ENCODE data around the gene RAB11A. TPM values are rescaled to one million over a fixed set of nuclear protein-coding genes. Genes with fewer than 3 reads are reported as not detected.

RAB11A gene
- total RNA-seq, 1 donor from 2014 or later = 247 TPM

DNA sequence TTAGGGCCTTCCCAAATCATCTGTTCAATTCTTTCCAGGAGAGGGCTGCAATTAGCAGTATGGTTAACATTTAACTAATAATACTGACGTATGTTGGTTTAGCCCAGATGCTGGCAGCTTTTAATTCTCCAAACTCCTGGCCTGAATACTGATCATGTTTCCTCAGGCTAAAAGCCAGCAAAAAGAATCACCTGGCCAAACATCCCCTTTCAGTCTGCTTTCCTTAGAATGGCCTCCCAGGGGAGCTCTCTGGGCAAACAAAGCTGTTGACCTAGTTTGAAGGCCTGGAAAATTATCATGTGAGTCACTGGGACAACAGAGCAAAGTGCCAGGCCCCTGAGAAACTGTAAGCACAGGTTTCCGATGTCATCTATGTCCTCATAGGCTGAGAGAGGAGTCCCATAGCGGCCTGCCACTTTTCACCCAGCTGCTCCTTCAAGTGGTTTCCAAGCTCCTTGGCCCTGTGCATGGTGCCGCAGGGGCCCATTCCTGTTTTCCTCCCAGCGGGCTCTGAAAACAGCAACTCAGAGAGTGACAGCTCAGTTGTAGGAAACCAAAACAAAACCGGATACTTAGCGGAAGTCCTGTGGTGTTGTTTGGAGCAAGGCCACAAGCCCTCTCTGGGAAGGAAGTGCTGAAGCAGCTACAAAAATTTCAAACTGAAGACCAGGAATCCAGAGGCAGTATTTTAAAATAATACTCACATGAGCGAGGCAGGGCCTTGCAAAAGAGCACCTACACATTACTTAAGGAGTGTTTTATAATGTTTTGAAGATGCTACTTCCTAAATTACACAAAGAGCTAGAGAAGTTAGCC lies 36.5 kb upstream of the RAB11A start:
- no peaks in the 10 kb centered on the region for H3K9me3 ChIP-seq (ENCODE audit: insufficient read depth, low read depth, low read length)
- TF ChIP-seq, protein P1, sequence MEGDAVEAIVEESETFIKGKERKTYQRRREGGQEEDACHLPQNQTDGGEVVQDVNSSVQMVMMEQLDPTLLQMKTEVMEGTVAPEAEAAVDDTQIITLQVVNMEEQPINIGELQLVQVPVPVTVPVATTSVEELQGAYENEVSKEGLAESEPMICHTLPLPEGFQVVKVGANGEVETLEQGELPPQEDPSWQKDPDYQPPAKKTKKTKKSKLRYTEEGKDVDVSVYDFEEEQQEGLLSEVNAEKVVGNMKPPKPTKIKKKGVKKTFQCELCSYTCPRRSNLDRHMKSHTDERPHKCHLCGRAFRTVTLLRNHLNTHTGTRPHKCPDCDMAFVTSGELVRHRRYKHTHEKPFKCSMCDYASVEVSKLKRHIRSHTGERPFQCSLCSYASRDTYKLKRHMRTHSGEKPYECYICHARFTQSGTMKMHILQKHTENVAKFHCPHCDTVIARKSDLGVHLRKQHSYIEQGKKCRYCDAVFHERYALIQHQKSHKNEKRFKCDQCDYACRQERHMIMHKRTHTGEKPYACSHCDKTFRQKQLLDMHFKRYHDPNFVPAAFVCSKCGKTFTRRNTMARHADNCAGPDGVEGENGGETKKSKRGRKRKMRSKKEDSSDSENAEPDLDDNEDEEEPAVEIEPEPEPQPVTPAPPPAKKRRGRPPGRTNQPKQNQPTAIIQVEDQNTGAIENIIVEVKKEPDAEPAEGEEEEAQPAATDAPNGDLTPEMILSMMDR (IDR thresholded peaks at IDR 0.05; ENCODE audit: insufficient read depth, low read depth, low read length) = no peak
- TF ChIP-seq EZH2 (IDR thresholded peaks at IDR 0.05; ENCODE audit: insufficient read depth, low read length) = no peak
- H4K20me1 ChIP-seq (ENCODE audit: insufficient read depth, low read length) = no peaks in the 10 kb centered on the region
- H3K9me3 Mint-ChIP-seq (ENCODE audit: unreplicated experiment) = no peaks in the 10 kb centered on the region
- H3K4me3 ChIP-seq (ENCODE audit: insufficient read depth, low read depth, low read length) = peak overlapping the region; percentile 45
- H2AFZ ChIP-seq (ENCODE audit: low read depth, low read length) = peak overlapping the region; percentile 69
- peaks cover 17% of the 10 kb centered on the region for H3K4me1 ChIP-seq (ENCODE audit: insufficient read depth, low read length)
- H3K27me3 ChIP-seq (ENCODE audit: insufficient read depth, low read length) = no peaks in the 10 kb centered on the region
- DNase-seq (ENCODE audit: low read depth) (peak; percentile 89), FAIRE-seq (peak; percentile 20)
- peak overlapping the region; percentile 52 for H3K9ac ChIP-seq (ENCODE audit: low read length)
- peak overlapping the region; percentile 58 for H3K27ac ChIP-seq (ENCODE audit: low read depth, low read length)
- H3K27me3 Mint-ChIP-seq (ENCODE audit: low read depth, unreplicated experiment) = no peaks in the 10 kb centered on the region
- H3K36me3 Mint-ChIP-seq (ENCODE audit: low read depth, unreplicated experiment) = no peaks in the 10 kb centered on the region
- H3K27ac Mint-ChIP-seq (ENCODE audit: unreplicated experiment) = peak overlapping the region; percentile 83
- H3K4me2 ChIP-seq (ENCODE audit: low read length) = peak overlapping the region; percentile 81
- no peak overlapping the region for H3K4me3 Mint-ChIP-seq (ENCODE audit: unreplicated experiment)
- H3K4me1 Mint-ChIP-seq (ENCODE audit: low read depth, unreplicated experiment) = peaks cover 11% of the 10 kb centered on the region
- no peaks in the 10 kb centered on the region for H3K36me3 ChIP-seq (ENCODE audit: insufficient read depth, low read length)
- H3K79me2 ChIP-seq (ENCODE audit: insufficient read depth, low read length) = no peaks in the 10 kb centered on the region

DNA sequence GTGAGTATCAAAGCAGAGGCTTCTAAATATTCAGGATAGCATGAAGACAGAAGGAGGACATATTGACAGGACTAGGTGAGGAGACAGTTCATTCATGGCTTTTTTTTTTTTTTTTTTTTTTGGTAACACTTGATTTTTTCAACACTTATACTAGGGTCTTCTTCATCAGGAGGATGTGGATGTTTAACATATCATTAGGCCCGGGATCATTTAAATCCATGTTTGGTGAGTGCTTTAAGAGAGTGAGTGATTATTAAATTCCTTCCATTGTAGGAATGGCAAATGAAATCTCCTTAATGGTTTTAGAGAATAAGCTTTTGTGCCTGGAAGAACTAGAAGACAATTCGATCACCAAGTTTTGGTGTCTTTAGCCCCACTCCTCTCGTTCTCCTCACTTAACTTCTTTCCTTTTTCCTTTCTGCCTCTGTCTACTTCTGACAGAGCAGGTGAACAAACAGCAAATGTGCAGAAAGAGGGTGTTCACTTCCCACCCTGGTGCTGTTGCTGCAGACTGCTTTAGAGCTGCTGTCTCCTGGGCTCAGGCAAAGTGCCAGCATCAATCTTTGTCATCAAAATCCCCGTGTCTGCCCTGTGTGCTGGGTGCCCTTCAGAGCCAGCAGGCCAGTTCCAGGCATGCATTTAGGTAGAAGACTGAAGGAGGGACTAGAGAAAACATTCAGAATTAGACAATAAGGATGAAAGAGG lies 35.6 kb upstream of the RAB11A start:
- Mint-ChIP-seq H3K9me3 (ENCODE audit: unreplicated experiment) (no peaks in the 10 kb centered on the region), H3K27me3 (ENCODE audit: low read depth, unreplicated experiment) (no peaks in the 10 kb centered on the region), H3K27ac (ENCODE audit: unreplicated experiment) (peak overlapping the region; percentile 49), H3K36me3 (ENCODE audit: low read depth, unreplicated experiment) (no peaks in the 10 kb centered on the region), H3K4me3 (ENCODE audit: unreplicated experiment) (no peak overlapping the region), H3K4me1 (ENCODE audit: low read depth, unreplicated experiment) (peaks cover 11% of the 10 kb centered on the region)
- peaks cover 17% of the 10 kb centered on the region for H3K4me1 ChIP-seq (ENCODE audit: insufficient read depth, low read length)
- H3K4me3 ChIP-seq (ENCODE audit: insufficient read depth, low read depth, low read length) = no peak overlapping the region
- peak overlapping the region; percentile 81 for H3K4me2 ChIP-seq (ENCODE audit: low read length)
- no peaks in the 10 kb centered on the region for H4K20me1 ChIP-seq (ENCODE audit: insufficient read depth, low read length)
- H3K9me3 ChIP-seq (ENCODE audit: insufficient read depth, low read depth, low read length) = no peaks in the 10 kb centered on the region
- H3K36me3 ChIP-seq (ENCODE audit: insufficient read depth, low read length) = no peaks in the 10 kb centered on the region
- no peaks in the 10 kb centered on the region for H3K79me2 ChIP-seq (ENCODE audit: insufficient read depth, low read length)
- DNase-seq (ENCODE audit: low read depth) (no peak), FAIRE-seq (no peak)
- peak overlapping the region; percentile 69 for H2AFZ ChIP-seq (ENCODE audit: low read depth, low read length)
- H3K9ac ChIP-seq (ENCODE audit: low read length) = peak overlapping the region; percentile 52
- peak overlapping the region; percentile 58 for H3K27ac ChIP-seq (ENCODE audit: low read depth, low read length)
- TF ChIP-seq, protein P1 (IDR thresholded peaks at IDR 0.05; ENCODE audit: insufficient read depth, low read depth, low read length) = no peak
- no peak for TF ChIP-seq EZH2 (IDR thresholded peaks at IDR 0.05; ENCODE audit: insufficient read depth, low read length)
- H3K27me3 ChIP-seq (ENCODE audit: insufficient read depth, low read length) = no peaks in the 10 kb centered on the region

Measured in astrocyte (in vitro differentiated cells and primary cell).